ENCODE data around the gene GABRR1. TPM values are rescaled to one million over a fixed set of nuclear protein-coding genes. Genes with fewer than 3 reads are reported as not detected.
"Not testable (repeated sequence)": the region's sequence is repeated elsewhere in the genome, so short reads cannot be mapped to it uniquely, and the experiment has no call there.

GABRR1 gene
- polyA plus RNA-seq (ENCODE audit: insufficient read length in 10 of 10), result 1 to 10 TPM in 5 of 10 donors, under 1 TPM in 5; 0.24 to 1.6 (median 1.0) TPM
- long read RNA-seq, donor 1, result 0 reads
- long read RNA-seq, donor 2, result 0 reads
- long read RNA-seq, donor 3, result 0 reads
- long read RNA-seq, donor 4, result 0 reads
- long read RNA-seq, donor 5, result 0 reads
- long read RNA-seq, donor 6, result 0 reads
- long read RNA-seq, donor 7, result 0 reads
- long read RNA-seq, donor 8, result 0 reads
- long read RNA-seq, donor 9, result 0 reads

GRCh38 chr6:89217299-89217910 lies at the start of gene GABRR1:
GABRR1 (minus strand) TSS chr6:89217358; CDS start chr6:89217322, 36 bp downstream.
- DNase-seq, result peak in 1 of 3 donors; percentile 33

GRCh38 chr6:89264296-89264695 lies 47.1 kb upstream of the GABRR1 start:
- DNase-seq, result no peak

- DNase-seq, result peak in 1 of 3 donors; percentile 24
Measured at GRCh38 chr6:89260832-89261231, 43.7 kb upstream of the GABRR1 start.

- peak in 1 of 3 donors; percentile 8 for DNase-seq
Measured at GRCh38 chr6:89260310-89260709, 43.2 kb upstream of the GABRR1 start.

GRCh38 chr6:89258912-89259311 lies 41.8 kb upstream of the GABRR1 start:
- DNase-seq, result no peak

- DNase-seq, result no peak
Measured at GRCh38 chr6:89257781-89258180, 40.6 kb upstream of the GABRR1 start.

- no peak for DNase-seq
Measured at GRCh38 chr6:89257346-89257745, 40.2 kb upstream of the GABRR1 start.

GRCh38 chr6:89255417-89255816 lies 38.3 kb upstream of the GABRR1 start:
- DNase-seq, result no peak

- no peak for DNase-seq
Measured at GRCh38 chr6:89254569-89254968, 37.4 kb upstream of the GABRR1 start.

GRCh38 chr6:89252907-89253306 lies 35.7 kb upstream of the GABRR1 start:
- DNase-seq, result no peak

- no peak for DNase-seq
Measured at GRCh38 chr6:89251976-89252375, 34.8 kb upstream of the GABRR1 start.

- DNase-seq, result no peak
Measured at GRCh38 chr6:89251170-89251569, 34.0 kb upstream of the GABRR1 start.

GRCh38 chr6:89250239-89250638 lies 33.1 kb upstream of the GABRR1 start:
- no peak for DNase-seq

- no peak for DNase-seq
Measured at GRCh38 chr6:89244241-89244985, 27.3 kb upstream of the GABRR1 start.

GRCh38 chr6:89243331-89243629 lies 26.1 kb upstream of the GABRR1 start:
- no peak for DNase-seq

GRCh38 chr6:89242574-89243330 lies 25.6 kb upstream of the GABRR1 start:
- DNase-seq, result peak; percentile 57 to 76 (median 59)

- DNase-seq, result no peak
Measured at GRCh38 chr6:89239338-89239737, 22.2 kb upstream of the GABRR1 start.

GRCh38 chr6:89237158-89237557 lies 20.0 kb upstream of the GABRR1 start:
- DNase-seq, result no peak

GRCh38 chr6:89233605-89234004 lies 16.4 kb upstream of the GABRR1 start:
- DNase-seq, result not testable (repeated sequence)

GRCh38 chr6:89222712-89223039 lies 5.5 kb upstream of the GABRR1 start:
- no peak for DNase-seq

GRCh38 chr6:89221971-89222711 lies 5.0 kb upstream of the GABRR1 start:
- DNase-seq, result peak in 1 of 3 donors; percentile 17

GRCh38 chr6:89221129-89221528 lies 4.0 kb upstream of the GABRR1 start:
- DNase-seq, result no peak
